ENCODE results near the gene PLCB1.

DNA sequence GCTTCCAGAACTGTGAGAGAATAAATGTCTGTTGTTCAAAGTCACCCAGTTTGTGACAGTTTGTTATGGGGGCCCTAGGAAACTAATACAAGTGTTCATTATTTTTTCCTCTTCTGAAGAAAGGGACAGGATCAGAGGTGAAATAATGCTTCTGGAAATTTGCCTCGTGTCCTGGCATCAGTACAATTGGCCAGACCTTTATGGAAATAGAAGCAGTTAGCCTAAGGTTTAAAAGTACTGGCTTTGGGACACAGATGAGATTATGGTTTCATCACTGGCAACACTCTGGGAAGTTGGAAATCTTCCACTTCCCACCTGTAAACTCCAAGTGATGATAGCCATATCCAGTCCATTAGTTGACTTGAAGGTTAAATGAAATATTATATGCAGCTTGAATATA, 88.7 kb downstream of the PLCB1 start:
- TF ChIP-seq POLR2A (IDR thresholded peaks at IDR 0.05; ENCODE audit: low read depth, low read length) (no peak), POLR2AphosphoS5 (IDR thresholded peaks at IDR 0.05; ENCODE audit: low read depth, low read length) (no peak)
